ENCODE measurements around the gene ATMIN. TPM values are rescaled to one million over a fixed set of nuclear protein-coding genes. Genes with fewer than 3 reads are reported as not detected.

Gene ATMIN
- total RNA-seq, 1 experiment from 2014 or later: 31.2 TPM

DNA sequence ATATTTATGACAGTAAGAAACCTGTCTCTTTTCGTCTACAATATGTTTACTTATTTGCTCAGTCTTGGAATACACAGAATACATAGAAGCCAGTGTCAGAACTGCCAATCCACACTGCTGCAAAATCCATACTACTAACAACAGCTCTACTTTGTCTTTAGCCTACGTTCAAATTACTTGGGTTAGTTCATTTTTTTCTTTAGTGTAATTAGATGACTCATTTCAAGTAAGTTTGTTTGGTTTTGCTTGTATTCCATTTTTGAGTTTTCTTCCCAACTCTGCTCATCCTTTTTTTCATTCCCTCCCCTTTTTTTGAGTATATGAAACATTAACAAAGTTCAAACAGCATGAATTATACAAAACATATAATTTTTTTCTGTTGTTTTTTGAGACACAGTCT is 45.8 kb upstream of the ATMIN start:
- POLR2A ChIA-PET (ENCODE audit: unreplicated experiment): no interaction called here
- H3K9me2 ChIP-seq (ENCODE audit: insufficient read depth): no peaks in the 10 kb centered on the region
- no peak for DNase-seq
- peaks cover 7% of the 10 kb centered on the region; the same call in 1 of the 2 replicates for H3K36me3 ChIP-seq (ENCODE audit: low read depth)
- intact Hi-C loops (cut with micrococcal nuclease; ENCODE audit: unreplicated experiment): loop anchor here (5.0 kb wide), 1 partner anchor 58 kb away; no protein-coding TSS in a partner anchor
- peaks cover 14% of the 10 kb centered on the region; the same call in 1 of the 2 replicates for H3K4me1 ChIP-seq (replicated peaks; ENCODE audit: insufficient read depth)
- H3K9me3 ChIP-seq (ENCODE audit: insufficient read depth, low read depth): no peaks in the 10 kb centered on the region
- H3F3A ChIP-seq (ENCODE audit: insufficient read depth, low read depth): no peaks in the 10 kb centered on the region; the same call in 1 of the 2 replicates
- peaks cover 66% of the 10 kb centered on the region for H3K79me2 ChIP-seq (ENCODE audit: low read depth)
- no peaks in the 10 kb centered on the region for H3K27me3 ChIP-seq (ENCODE audit: insufficient read depth, low read depth)
- TF ChIP-seq EZH2 (IDR thresholded peaks at IDR 0.05; ENCODE audit: low read depth): no peak
- TF ChIP-seq, protein P1, sequence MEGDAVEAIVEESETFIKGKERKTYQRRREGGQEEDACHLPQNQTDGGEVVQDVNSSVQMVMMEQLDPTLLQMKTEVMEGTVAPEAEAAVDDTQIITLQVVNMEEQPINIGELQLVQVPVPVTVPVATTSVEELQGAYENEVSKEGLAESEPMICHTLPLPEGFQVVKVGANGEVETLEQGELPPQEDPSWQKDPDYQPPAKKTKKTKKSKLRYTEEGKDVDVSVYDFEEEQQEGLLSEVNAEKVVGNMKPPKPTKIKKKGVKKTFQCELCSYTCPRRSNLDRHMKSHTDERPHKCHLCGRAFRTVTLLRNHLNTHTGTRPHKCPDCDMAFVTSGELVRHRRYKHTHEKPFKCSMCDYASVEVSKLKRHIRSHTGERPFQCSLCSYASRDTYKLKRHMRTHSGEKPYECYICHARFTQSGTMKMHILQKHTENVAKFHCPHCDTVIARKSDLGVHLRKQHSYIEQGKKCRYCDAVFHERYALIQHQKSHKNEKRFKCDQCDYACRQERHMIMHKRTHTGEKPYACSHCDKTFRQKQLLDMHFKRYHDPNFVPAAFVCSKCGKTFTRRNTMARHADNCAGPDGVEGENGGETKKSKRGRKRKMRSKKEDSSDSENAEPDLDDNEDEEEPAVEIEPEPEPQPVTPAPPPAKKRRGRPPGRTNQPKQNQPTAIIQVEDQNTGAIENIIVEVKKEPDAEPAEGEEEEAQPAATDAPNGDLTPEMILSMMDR (conservative IDR thresholded peaks at IDR 0.05): no peak
- no peak overlapping the region for H3K4me2 ChIP-seq
- no TSS peak for BruUV-seq (replicated peaks)
- H3K4me3 ChIP-seq: no peak overlapping the region
- H4K20me1 ChIP-seq (ENCODE audit: insufficient read depth): no peaks in the 10 kb centered on the region; the same call in 1 of the 2 replicates
- H2AFZ ChIP-seq: no peak overlapping the region
- no peak overlapping the region for H3K27ac ChIP-seq
- CTCF ChIA-PET: no interaction called here

DNA sequence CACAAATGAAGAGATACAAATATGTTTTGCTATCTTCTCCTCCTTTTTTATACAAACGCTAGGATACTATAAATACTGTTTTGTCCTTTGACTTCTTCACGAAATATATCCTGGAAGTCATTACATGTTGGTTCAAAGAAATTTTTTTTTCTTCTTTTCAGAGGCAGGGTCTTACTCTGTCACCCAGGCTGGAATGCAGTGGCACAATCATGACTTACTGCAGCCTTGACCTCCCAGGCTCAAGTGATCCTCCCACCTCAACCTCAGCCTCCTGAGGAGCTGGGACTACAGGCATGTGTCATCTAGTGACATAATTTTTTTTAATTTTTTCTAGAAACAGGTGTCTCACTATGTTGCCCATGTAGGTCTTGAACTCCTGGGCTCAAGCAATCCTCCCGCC is 45.1 kb upstream of the ATMIN start:
- POLR2A ChIA-PET (ENCODE audit: unreplicated experiment): no interaction called here

DNA sequence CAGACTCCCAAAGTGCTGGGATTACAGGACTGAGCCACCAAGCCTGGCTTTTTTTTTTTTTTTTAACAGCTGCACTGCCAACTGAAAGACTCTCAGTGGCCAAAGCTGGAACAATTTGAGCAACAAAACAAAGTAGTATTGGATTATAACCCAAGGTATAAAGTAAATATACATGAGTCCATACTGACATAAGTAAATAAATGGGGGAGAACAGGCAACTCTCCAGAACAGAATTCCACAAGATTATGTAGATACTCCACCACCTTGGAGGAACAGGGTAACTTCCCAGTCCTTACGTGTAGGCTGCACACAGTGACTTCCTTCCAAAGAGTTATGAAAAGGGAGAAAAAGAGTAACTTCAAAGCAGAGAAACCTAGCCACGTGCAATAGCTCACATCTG is 44.7 kb upstream of the ATMIN start:
- Histone ChIP-seq H3K4me3 (no peak overlapping the region), H3K9me3 (ENCODE audit: insufficient read depth, low read depth) (no peaks in the 10 kb centered on the region), H3K27ac (no peak overlapping the region), H3F3A (ENCODE audit: insufficient read depth, low read depth) (no peaks in the 10 kb centered on the region; the same call in 1 of the 2 replicates), H3K27me3 (ENCODE audit: insufficient read depth, low read depth) (no peaks in the 10 kb centered on the region), H2AFZ (no peak overlapping the region), H4K20me1 (ENCODE audit: insufficient read depth) (no peaks in the 10 kb centered on the region; the same call in 1 of the 2 replicates), H3K9me2 (ENCODE audit: insufficient read depth) (no peaks in the 10 kb centered on the region), H3K4me2 (no peak overlapping the region), H3K79me2 (ENCODE audit: low read depth) (peaks cover 74% of the 10 kb centered on the region), H3K4me1 (replicated peaks; ENCODE audit: insufficient read depth) (peaks cover 18% of the 10 kb centered on the region; the same call in 1 of the 2 replicates), H3K36me3 (ENCODE audit: low read depth) (peaks cover 7% of the 10 kb centered on the region; the same call in 1 of the 2 replicates)
- BruUV-seq (replicated peaks): no TSS peak
- ChIA-PET CTCF (interaction anchor here (0.5 to 0.6 kb wide), 3 partner anchors 14 to 721 kb away, joined by 3 to 4 read pairs (median 4); no protein-coding TSS in a partner anchor), POLR2A (ENCODE audit: unreplicated experiment) (no interaction called here)
- DNase-seq: no peak
- TF ChIP-seq, protein P1 (conservative IDR thresholded peaks at IDR 0.05): no peak
- no peak for TF ChIP-seq EZH2 (IDR thresholded peaks at IDR 0.05; ENCODE audit: low read depth)
- intact Hi-C loops (cut with micrococcal nuclease; ENCODE audit: unreplicated experiment): loop anchor here (5.0 kb wide), 1 partner anchor 59 kb away; no protein-coding TSS in a partner anchor

More for the DNA sequence above, 45.1 kb upstream of the ATMIN start:
- CTCF ChIA-PET: interaction anchor here (0.5 to 0.6 kb wide), 2 partner anchors 15 to 81 kb away, joined by 3 to 4 read pairs; no protein-coding TSS in a partner anchor
- H2AFZ ChIP-seq: no peak overlapping the region
- H3K9me2 ChIP-seq (ENCODE audit: insufficient read depth): no peaks in the 10 kb centered on the region
- H3K27ac ChIP-seq: no peak overlapping the region
- H3K4me1 ChIP-seq (replicated peaks; ENCODE audit: insufficient read depth): peaks cover 18% of the 10 kb centered on the region; the same call in 1 of the 2 replicates
- TF ChIP-seq, protein P1 (conservative IDR thresholded peaks at IDR 0.05): no peak
- no peak for TF ChIP-seq EZH2 (IDR thresholded peaks at IDR 0.05; ENCODE audit: low read depth)
- DNase-seq: no peak
- peaks cover 7% of the 10 kb centered on the region; the same call in 1 of the 2 replicates for H3K36me3 ChIP-seq (ENCODE audit: low read depth)
- H3K4me2 ChIP-seq: no peak overlapping the region
- intact Hi-C loops (cut with micrococcal nuclease; ENCODE audit: unreplicated experiment): loop anchor here (5.0 kb wide), 1 partner anchor 58 kb away; no protein-coding TSS in a partner anchor
- no peak overlapping the region for H3K4me3 ChIP-seq
- H3K79me2 ChIP-seq (ENCODE audit: low read depth): peaks cover 70% of the 10 kb centered on the region
- BruUV-seq (replicated peaks): no TSS peak
- no peaks in the 10 kb centered on the region for H3K27me3 ChIP-seq (ENCODE audit: insufficient read depth, low read depth)
- no peaks in the 10 kb centered on the region for H3K9me3 ChIP-seq (ENCODE audit: insufficient read depth, low read depth)
- no peaks in the 10 kb centered on the region; the same call in 1 of the 2 replicates for H4K20me1 ChIP-seq (ENCODE audit: insufficient read depth)
- no peaks in the 10 kb centered on the region; the same call in 1 of the 2 replicates for H3F3A ChIP-seq (ENCODE audit: insufficient read depth, low read depth)
